GM12878 (cell line): ENCODE measurements around the gene IQGAP2. TPM values are rescaled to one million over a fixed set of nuclear protein-coding genes. Genes with fewer than 3 reads are reported as not detected.

ENCODE experiments used
- ATAC-seq: fragments of 200-7000 bp; cut with Tn5 transposase; 3 replicates; pipeline ENCODE4 v1.9.1; 2020; ENCODE audit warnings: mild to moderate bottlenecking, moderate library complexity
- BruUV-seq: library from RNA; stranded (reverse); fragments of 400-500 nt; replicated peaks from 2 replicates; lab custom pipeline; 2021; lab: Mats Ljungman, UMichigan
- CTCF ChIA-PET: fragments of 300-600 bp; sonication (Branson Sonifier 250); formaldehyde crosslinking; extraction: SDS; loops from one replicate; lab custom pipeline; 2021; ENCODE audit warnings: inconsistent platforms; lab: Yijun Ruan, JAX
- POLR2A ChIA-PET: fragments of 350-600 bp; formaldehyde crosslinking; extraction: SDS; loops from one replicate; lab custom pipeline; 2021; ENCODE audit warnings: inconsistent platforms; lab: Charles Lee
- RAD21 ChIA-PET: fragments of 300-600 bp; sonication (Branson Sonifier 250); formaldehyde crosslinking; loops from one replicate; lab custom pipeline; 2023; ENCODE audit warnings: antibody characterized with exemption; ENCODE audit not compliant: unreplicated experiment; lab: Charles Lee
- SMC1A ChIA-PET: fragments of 300-600 bp; sonication (Branson Sonifier 250); formaldehyde crosslinking; loops from one replicate; lab custom pipeline; 2023; ENCODE audit not compliant: unreplicated experiment, uncharacterized antibody; lab: Charles Lee
- DNase-seq: peaks from one replicate; pipeline ENCODE4 v3.0.0-alpha.2; 2011; ENCODE audit warnings: low read depth, low spot score
- FAIRE-seq: peaks from 3 replicates; lab custom pipeline; 2011; peaks lifted over from hg19 to GRCh38; lab: Jason Lieb, UNC
- H2AFZ ChIP-seq: 2 replicates; pipeline ENCODE4 v1.6.0; 2011; ENCODE audit warnings: low read depth, low read length, control low read depth; ENCODE audit not compliant: control insufficient read depth
- H3K27ac ChIP-seq: 2 replicates; pipeline ENCODE4 v1.5.1; 2011; ENCODE audit warnings: control low read depth; ENCODE audit not compliant: control insufficient read depth, insufficient read depth
- H3K27me3 ChIP-seq, 2 experiments: replicated peaks in 1 of 2; 2 replicates each; pipeline versions ENCODE4 v1.6.0 to v1.6.1; 2011; ENCODE audit warnings: low read length in 1 of 2; ENCODE audit not compliant: control insufficient read depth in 2 of 2, insufficient read depth in 2 of 2
- H3K36me3 ChIP-seq, 2 experiments: 2 replicates each; pipeline ENCODE4 v1.5.1; 2011; ENCODE audit warnings: low read length in 1 of 2; ENCODE audit not compliant: control insufficient read depth in 2 of 2, insufficient read depth in 2 of 2
- H3K4me1 ChIP-seq: 2 replicates; pipeline ENCODE4 v1.6.1; 2011; ENCODE audit warnings: mild to moderate bottlenecking, low read length, moderate library complexity, mixed read lengths; ENCODE audit not compliant: control insufficient read depth, insufficient read depth
- H3K4me2 ChIP-seq: 2 replicates; pipeline ENCODE4 v1.6.0; 2011; ENCODE audit warnings: control low read depth; ENCODE audit not compliant: control insufficient read depth, insufficient read depth
- H3K4me3 ChIP-seq: fragments of 200-600 bp; sonication (generic); 2 replicates; pipeline ENCODE4 v1.5.1; 2016
- H3K79me2 ChIP-seq: 2 replicates; pipeline ENCODE4 v1.6.0; 2011; ENCODE audit warnings: low read length; ENCODE audit not compliant: control insufficient read depth, insufficient read depth
- H3K9ac ChIP-seq: 2 replicates; pipeline ENCODE4 v1.8.0; 2011; ENCODE audit warnings: low read length, control low read depth, mixed read lengths; ENCODE audit not compliant: control insufficient read depth, insufficient read depth
- H3K9me3 ChIP-seq: replicated peaks from 3 replicates; pipeline ENCODE4 v1.5.1; 2011; ENCODE audit warnings: mild to moderate bottlenecking, low read length; ENCODE audit not compliant: control insufficient read depth, insufficient read depth
- H4K20me1 ChIP-seq: 2 replicates; pipeline ENCODE4 v1.6.0; 2011; ENCODE audit not compliant: control insufficient read depth, insufficient read depth
- CBFB ChIP-seq: IDR thresholded peaks from 2 replicates; pipeline ENCODE4 v1.6.1; 2016; ENCODE audit warnings: antibody characterized with exemption, low read depth
- GATAD2B ChIP-seq: fragments of 450-650 bp; conservative IDR thresholded peaks from 2 replicates; pipeline ENCODE4 v1.6.1; 2017; ENCODE audit warnings: low read depth, mild to moderate bottlenecking, moderate library complexity
- HDAC6 ChIP-seq: fragments of 200-600 bp; sonication (generic); IDR thresholded peaks from one replicate; pipeline ENCODE4 v1.8.0; 2017; ENCODE audit warnings: antibody characterized with exemption; ENCODE audit not compliant: unreplicated experiment
- POLR2AphosphoS5 ChIP-seq: IDR thresholded peaks from 2 replicates; pipeline ENCODE4 v1.6.1; 2011; ENCODE audit warnings: mild to moderate bottlenecking, low read length, inconsistent platforms
- SMC3 ChIP-seq: IDR thresholded peaks from 2 replicates; pipeline ENCODE4 v1.6.1; 2011; ENCODE audit warnings: low read length, improper control_type of control experiment, borderline replicate concordance
- WGBS: methylation state at CpG from one replicate; pipeline ENCODE4 v1.1.6; 2016; ENCODE audit warnings: low lambda C conversion rate; ENCODE audit not compliant: insufficient replicate concordance, insufficient coverage; ENCODE audit errors: missing lambda C conversion rate; 5-methylcytosine and 5-hydroxymethylcytosine counted together
- in situ Hi-C: fragments of 300-500 bp; cut with MboI; formaldehyde crosslinking; loops from 9 replicates; pipeline ENCODE4 v1.14.3; 2018; ENCODE audit warnings: mixed read lengths
- intact Hi-C: fragments of 100-400 bp; cut with micrococcal nuclease; formaldehyde crosslinking; loops from one replicate; pipeline ENCODE4 v1.14.2; 2022; ENCODE audit not compliant: unreplicated experiment
- polyA plus RNA-seq, 11 experiments: library from polyadenylated mRNA; depleted of rRNA in 4 of 11; unstranded in 6 of 11; stranded (reverse) in 5 of 11; fragments of >200 nt; fragmentation: Nextera tagmentation in 4 of 11; fragmentation: Illumina TruSeq in 1 of 11; extraction: Ambion mirVana in 4 of 11; extraction: Trizol in 1 of 11; gene quantifications; 1 replicate in 1 of 11; 2 replicates in 10 of 11; pipeline versions ENCODE4 v1.2.1 to v1.2.3, GENCODE V29; 2011 to 2016; ENCODE audit warnings: inconsistent platforms in 2 of 11, missing spikeins in 2 of 11, low read depth in 1 of 11
- total RNA-seq, 4 experiments: library from RNA; depleted of rRNA in 3 of 4; stranded (reverse); fragments of >200 nt in 3 of 4; fragmentation: Illumina TruSeq in 1 of 4; extraction: Trizol in 1 of 4; gene quantifications; 2 replicates each; pipeline versions ENCODE4 v1.2.1 to v1.2.3, GENCODE V29; 2013 to 2021
- TF ChIP-seq, protein P1 (sequence below): fragments of 450-650 bp; IDR thresholded peaks from 2 replicates; pipeline ENCODE4 v1.6.1; 2017; ENCODE audit warnings: borderline replicate concordance
- TF ChIP-seq, protein P2 (sequence below): fragments of 450-650 bp; IDR thresholded peaks from 2 replicates; pipeline ENCODE4 v1.6.1; 2016; ENCODE audit warnings: mild to moderate bottlenecking, moderate library complexity, borderline replicate concordance
- TF ChIP-seq, protein P3 (sequence below): IDR thresholded peaks from 2 replicates; pipeline ENCODE4 v1.6.1; 2011; ENCODE audit warnings: low read depth, mild to moderate bottlenecking, low read length, moderate library complexity, borderline replicate concordance; ENCODE audit errors: extremely low read depth
- TF ChIP-seq, protein P4 (sequence below): IDR thresholded peaks from 2 replicates; pipeline ENCODE4 v1.6.1; 2011; ENCODE audit warnings: borderline replicate concordance, low read depth, mild to moderate bottlenecking, moderate library complexity, mixed read lengths, low read length; ENCODE audit not compliant: insufficient read depth; ENCODE audit errors: extremely low read length

Gene IQGAP2
- total and polyA plus RNA-seq, 10 of the 15 experiments (the other 5 are each of a cell fraction or from before 2014, with no cell fraction given) = 14.5 to 41.4 (median 21.8) TPM

DNA sequence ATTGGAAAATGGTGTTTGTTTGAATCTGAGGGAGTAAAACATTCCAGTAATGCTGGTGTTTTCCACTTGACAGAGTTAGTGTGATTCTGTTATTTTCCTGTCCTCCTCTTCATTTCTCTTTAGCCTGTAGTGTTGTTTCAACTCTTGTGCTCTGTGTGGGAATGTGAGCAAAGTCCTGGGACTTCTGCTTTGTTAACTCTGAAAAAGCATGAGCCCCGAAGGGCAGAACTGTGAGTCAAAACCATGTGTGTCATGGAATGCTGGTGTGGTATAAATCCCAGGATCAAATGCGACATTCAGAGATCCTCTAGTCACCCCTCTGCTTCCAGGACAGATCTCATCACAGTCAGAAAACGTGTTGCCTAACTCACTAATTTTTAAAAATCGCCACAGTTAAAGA is 321.8 kb downstream of the IQGAP2 start:
- WGBS = 58% methylated on average over 4 of the region's 4 CpGs
- Histone ChIP-seq H4K20me1 (no peaks in the 10 kb centered on the region), H3K4me3 (no peak overlapping the region), H3K9me3 (peaks cover 9% of the 10 kb centered on the region), H3K4me2 (no peak overlapping the region), H2AFZ (no peak overlapping the region), H3K9ac (no peak overlapping the region), H3K4me1 (peaks cover 12% of the 10 kb centered on the region; the same call in 1 of the 2 replicates), H3K27me3 (no peaks in the 10 kb centered on the region), H3K27ac (no peak overlapping the region), H3K36me3 (no peaks in the 10 kb centered on the region), H3K79me2 (no peaks in the 10 kb centered on the region)
- no TSS peak for BruUV-seq
- FAIRE-seq (no peak), DNase-seq (no peak), ATAC-seq (no peak)
- RAD21 ChIA-PET = interaction anchor here (1.4 kb wide), 1 partner anchor 49 kb away, joined by 6 read pairs; no protein-coding TSS in a partner anchor
- POLR2A ChIA-PET = interaction anchor here (0.6 to 1.1 kb wide), 3 partner anchors 12 to 32 kb away, joined by 3 read pairs; no protein-coding TSS in a partner anchor
- TF ChIP-seq, protein P1, sequence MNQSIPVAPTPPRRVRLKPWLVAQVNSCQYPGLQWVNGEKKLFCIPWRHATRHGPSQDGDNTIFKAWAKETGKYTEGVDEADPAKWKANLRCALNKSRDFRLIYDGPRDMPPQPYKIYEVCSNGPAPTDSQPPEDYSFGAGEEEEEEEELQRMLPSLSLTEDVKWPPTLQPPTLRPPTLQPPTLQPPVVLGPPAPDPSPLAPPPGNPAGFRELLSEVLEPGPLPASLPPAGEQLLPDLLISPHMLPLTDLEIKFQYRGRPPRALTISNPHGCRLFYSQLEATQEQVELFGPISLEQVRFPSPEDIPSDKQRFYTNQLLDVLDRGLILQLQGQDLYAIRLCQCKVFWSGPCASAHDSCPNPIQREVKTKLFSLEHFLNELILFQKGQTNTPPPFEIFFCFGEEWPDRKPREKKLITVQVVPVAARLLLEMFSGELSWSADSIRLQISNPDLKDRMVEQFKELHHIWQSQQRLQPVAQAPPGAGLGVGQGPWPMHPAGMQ = no peak
- in situ Hi-C loops (no loop called here), intact Hi-C loops (no loop called here)
- CTCF ChIA-PET = no interaction called here
- SMC1A ChIA-PET = interaction anchor here (2.6 kb wide), 1 partner anchor 15 kb away, joined by 9 read pairs; no protein-coding TSS in a partner anchor

DNA sequence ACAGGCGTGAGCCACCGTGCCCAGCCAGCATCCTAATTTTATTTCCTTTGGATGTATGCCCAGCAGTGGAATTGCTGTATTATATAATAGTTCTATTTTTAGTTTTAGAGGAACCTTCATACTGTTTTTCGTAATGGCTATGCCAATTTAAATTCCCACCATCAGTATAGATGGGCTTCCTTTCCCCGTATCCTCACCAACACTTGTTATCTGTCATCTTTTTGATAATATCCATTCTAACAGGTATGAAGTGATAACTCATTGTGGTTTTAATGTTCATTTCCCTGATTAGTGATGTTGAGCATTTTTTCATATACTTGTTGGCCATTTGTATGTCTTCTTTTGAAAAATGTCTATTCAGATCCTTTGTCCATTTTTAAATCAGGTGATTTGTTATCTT is 325.9 kb downstream of the IQGAP2 start:
- ChIA-PET RAD21 (no interaction called here), CTCF (interaction anchor here (0.9 to 1.6 kb wide), 2 partner anchors 11 to 91 kb away, joined by 3 to 5 read pairs; no protein-coding TSS in a partner anchor)
- in situ Hi-C loops = no loop called here
- TF ChIP-seq HDAC6 (no peak), POLR2AphosphoS5 (no peak), GATAD2B (no peak), SMC3 (no peak), CBFB (no peak)
- TF ChIP-seq, protein P2, sequence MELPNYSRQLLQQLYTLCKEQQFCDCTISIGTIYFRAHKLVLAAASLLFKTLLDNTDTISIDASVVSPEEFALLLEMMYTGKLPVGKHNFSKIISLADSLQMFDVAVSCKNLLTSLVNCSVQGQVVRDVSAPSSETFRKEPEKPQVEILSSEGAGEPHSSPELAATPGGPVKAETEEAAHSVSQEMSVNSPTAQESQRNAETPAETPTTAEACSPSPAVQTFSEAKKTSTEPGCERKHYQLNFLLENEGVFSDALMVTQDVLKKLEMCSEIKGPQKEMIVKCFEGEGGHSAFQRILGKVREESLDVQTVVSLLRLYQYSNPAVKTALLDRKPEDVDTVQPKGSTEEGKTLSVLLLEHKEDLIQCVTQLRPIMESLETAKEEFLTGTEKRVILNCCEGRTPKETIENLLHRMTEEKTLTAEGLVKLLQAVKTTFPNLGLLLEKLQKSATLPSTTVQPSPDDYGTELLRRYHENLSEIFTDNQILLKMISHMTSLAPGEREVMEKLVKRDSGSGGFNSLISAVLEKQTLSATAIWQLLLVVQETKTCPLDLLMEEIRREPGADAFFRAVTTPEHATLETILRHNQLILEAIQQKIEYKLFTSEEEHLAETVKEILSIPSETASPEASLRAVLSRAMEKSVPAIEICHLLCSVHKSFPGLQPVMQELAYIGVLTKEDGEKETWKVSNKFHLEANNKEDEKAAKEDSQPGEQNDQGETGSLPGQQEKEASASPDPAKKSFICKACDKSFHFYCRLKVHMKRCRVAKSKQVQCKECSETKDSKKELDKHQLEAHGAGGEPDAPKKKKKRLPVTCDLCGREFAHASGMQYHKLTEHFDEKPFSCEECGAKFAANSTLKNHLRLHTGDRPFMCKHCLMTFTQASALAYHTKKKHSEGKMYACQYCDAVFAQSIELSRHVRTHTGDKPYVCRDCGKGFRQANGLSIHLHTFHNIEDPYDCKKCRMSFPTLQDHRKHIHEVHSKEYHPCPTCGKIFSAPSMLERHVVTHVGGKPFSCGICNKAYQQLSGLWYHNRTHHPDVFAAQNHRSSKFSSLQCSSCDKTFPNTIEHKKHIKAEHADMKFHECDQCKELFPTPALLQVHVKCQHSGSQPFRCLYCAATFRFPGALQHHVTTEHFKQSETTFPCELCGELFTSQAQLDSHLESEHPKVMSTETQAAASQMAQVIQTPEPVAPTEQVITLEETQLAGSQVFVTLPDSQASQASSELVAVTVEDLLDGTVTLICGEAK = no peak
- TF ChIP-seq, protein P3, sequence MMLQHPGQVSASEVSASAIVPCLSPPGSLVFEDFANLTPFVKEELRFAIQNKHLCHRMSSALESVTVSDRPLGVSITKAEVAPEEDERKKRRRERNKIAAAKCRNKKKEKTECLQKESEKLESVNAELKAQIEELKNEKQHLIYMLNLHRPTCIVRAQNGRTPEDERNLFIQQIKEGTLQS = no peak
- TF ChIP-seq, protein P4, sequence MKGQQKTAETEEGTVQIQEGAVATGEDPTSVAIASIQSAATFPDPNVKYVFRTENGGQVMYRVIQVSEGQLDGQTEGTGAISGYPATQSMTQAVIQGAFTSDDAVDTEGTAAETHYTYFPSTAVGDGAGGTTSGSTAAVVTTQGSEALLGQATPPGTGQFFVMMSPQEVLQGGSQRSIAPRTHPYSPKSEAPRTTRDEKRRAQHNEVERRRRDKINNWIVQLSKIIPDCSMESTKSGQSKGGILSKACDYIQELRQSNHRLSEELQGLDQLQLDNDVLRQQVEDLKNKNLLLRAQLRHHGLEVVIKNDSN = no peak

More for the DNA sequence above, 325.9 kb downstream of the IQGAP2 start:
- Histone ChIP-seq H3K79me2 (no peaks in the 10 kb centered on the region), H3K9ac (no peak overlapping the region), H3K4me2 (no peak overlapping the region), H3K27ac (no peak overlapping the region), H3K4me3 (no peak overlapping the region), H4K20me1 (no peaks in the 10 kb centered on the region), H3K36me3 (no peaks in the 10 kb centered on the region), H3K27me3 (no peaks in the 10 kb centered on the region), H3K9me3 (peaks cover 20% of the 10 kb centered on the region), H2AFZ (no peak overlapping the region), H3K4me1 (peaks cover 12% of the 10 kb centered on the region)
- intact Hi-C loops = no loop called here
- ChIA-PET POLR2A (interaction anchor here (0.7 kb wide), 1 partner anchor 43 kb away, joined by 5 read pairs; no protein-coding TSS in a partner anchor), SMC1A (interaction anchor here (1.7 to 1.9 kb wide), 3 partner anchors 8 to 16 kb away, joined by 5 to 6 read pairs (median 5); no protein-coding TSS in a partner anchor)
- ATAC-seq = no peak
- BruUV-seq = no TSS peak
- FAIRE-seq = no peak
- 75% methylated on average over 4 of the region's 4 CpGs for WGBS
- DNase-seq = no peak
